NCI-H69 (cell line): ENCODE results near the gene DPYD.

Experiments used
- DNase-seq: peaks from one replicate; lab custom pipeline; 2025; lab: John Stamatoyannopoulos, UW

Gene DPYD

GRCh38 chr1:97533358-97533757, 387.5 kb downstream of the DPYD start:
- DNase-seq: no peak

GRCh38 chr1:97529600-97529999, 391.2 kb downstream of the DPYD start:
- no peak for DNase-seq

- no peak for DNase-seq
These were observed 396.6 kb downstream of the DPYD start for GRCh38 chr1:97524211-97524610.

GRCh38 chr1:97516588-97516987, 404.2 kb downstream of the DPYD start:
- DNase-seq: peak; percentile 1

- DNase-seq: no peak
These were observed 412.1 kb downstream of the DPYD start for GRCh38 chr1:97508653-97509218.

- no peak for DNase-seq
These were observed 413.0 kb downstream of the DPYD start for GRCh38 chr1:97507863-97508262.

GRCh38 chr1:97506368-97506767, 414.5 kb downstream of the DPYD start:
- no peak for DNase-seq

- no peak for DNase-seq
These were observed 415.0 kb downstream of the DPYD start for GRCh38 chr1:97505816-97506215.

- DNase-seq: no peak
These were observed 415.5 kb downstream of the DPYD start for GRCh38 chr1:97505289-97505688.

GRCh38 chr1:97502360-97502759, 418.5 kb downstream of the DPYD start:
- no peak for DNase-seq

- DNase-seq: no peak
These were observed 419.2 kb downstream of the DPYD start for GRCh38 chr1:97501628-97502027.

- DNase-seq: peak; percentile 5
These were observed 420.1 kb downstream of the DPYD start for GRCh38 chr1:97500760-97501159.

- DNase-seq: no peak
These were observed 421.2 kb downstream of the DPYD start for GRCh38 chr1:97499667-97500066.

- DNase-seq: no peak
These were observed 431.0 kb downstream of the DPYD start for GRCh38 chr1:97489834-97490233.

GRCh38 chr1:97488530-97488929, 432.3 kb downstream of the DPYD start:
- DNase-seq: peak; percentile 8

- DNase-seq: no peak
These were observed 438.8 kb downstream of the DPYD start for GRCh38 chr1:97482022-97482421.

GRCh38 chr1:97467445-97467844, 453.4 kb downstream of the DPYD start:
- DNase-seq: no peak

GRCh38 chr1:97464305-97464704, 456.5 kb downstream of the DPYD start:
- DNase-seq: no peak

- peak; percentile 35 for DNase-seq
These were observed 459.1 kb downstream of the DPYD start for GRCh38 chr1:97461782-97462181.

- no peak for DNase-seq
These were observed 463.3 kb downstream of the DPYD start for GRCh38 chr1:97457446-97458089.

- no peak for DNase-seq
These were observed 468.9 kb downstream of the DPYD start for GRCh38 chr1:97451944-97452343.

- DNase-seq: no peak
These were observed 469.6 kb downstream of the DPYD start for GRCh38 chr1:97451046-97451826.

GRCh38 chr1:97441966-97442365, 478.9 kb downstream of the DPYD start:
- DNase-seq: peak; percentile 8
